Measurements from ENCODE around the gene RREB1. TPM values are rescaled to one million over a fixed set of nuclear protein-coding genes. Genes with fewer than 3 reads are reported as not detected.

RREB1 gene
- polyA plus RNA-seq, 1 donor (not counting 4 experiments of a cell fraction or from before 2014, with no cell fraction given) = 6.1 TPM

DNA sequence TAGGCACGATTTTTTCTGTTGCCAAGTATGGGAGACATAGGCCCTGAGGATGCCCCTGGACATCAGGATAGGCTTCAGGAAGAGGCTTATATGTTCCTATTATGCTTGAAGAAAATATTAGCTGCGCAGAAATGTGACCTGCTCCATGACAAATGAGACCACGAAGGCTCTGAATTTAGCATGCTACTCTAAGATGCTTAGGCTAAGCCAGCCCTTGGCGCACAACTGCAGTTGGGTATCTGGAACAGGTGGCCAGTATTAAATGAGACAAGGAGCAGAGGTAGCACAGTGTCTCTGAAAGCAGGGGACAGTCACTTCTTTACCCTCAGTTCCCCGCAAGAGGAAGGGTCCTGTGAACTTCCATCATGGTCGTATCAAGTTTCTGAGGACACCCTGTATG, 90.0 kb downstream of the RREB1 start:
- Histone ChIP-seq H3K27ac (ENCODE audit: control insufficient read depth, insufficient read depth, low read length) (no peak overlapping the region), H3K4me2 (ENCODE audit: control insufficient read depth, extremely low read depth, insufficient read depth, low read depth, low read length) (no peak overlapping the region), H3K9ac (ENCODE audit: control insufficient read depth, extremely low read depth, insufficient read depth, low read length) (no peak overlapping the region), H3K4me1 (ENCODE audit: control insufficient read depth, extremely low read depth, insufficient read depth, low read length) (peaks cover 29% of the 10 kb centered on the region), H2AFZ (ENCODE audit: control insufficient read depth, low read length) (no peak overlapping the region), H3K9me1 (ENCODE audit: control insufficient read depth, extremely low read depth, insufficient read depth, low read length) (peaks cover 4% of the 10 kb centered on the region), H3K36me3 (ENCODE audit: control insufficient read depth in 2 of 2, extremely low read depth in 1 of 2, insufficient read depth in 2 of 2, low read length in 2 of 2) (peaks cover 10 to 38% of the 10 kb centered on the region in 2 experiments), H3K27me3 (ENCODE audit: control insufficient read depth, extremely low read depth, insufficient read depth, low read length) (no peaks in the 10 kb centered on the region), H3K9me3 (ENCODE audit: control insufficient read depth, low read depth, low read length) (no peaks in the 10 kb centered on the region), H4K20me1 (ENCODE audit: control insufficient read depth, extremely low read depth, insufficient read depth, low read length) (peaks cover 3% of the 10 kb centered on the region), H3K79me2 (ENCODE audit: control insufficient read depth, insufficient read depth, low read length) (peaks cover 55% of the 10 kb centered on the region), H3K4me3 (ENCODE audit: control insufficient read depth in 2 of 3, extremely low read depth in 1 of 3, insufficient read depth in 2 of 3, low read depth in 1 of 3, low read length in 3 of 3) (no peak overlapping the region)
- DNase-seq (ENCODE audit: low read depth, low spot score) (no peak), FAIRE-seq (no peak)
- dilution Hi-C loops (cut with MboI; ENCODE audit: extremely low pct_ligation_motif_present, low sequenced_read_pairs) = no loop called here
- TF ChIP-seq, protein P1, sequence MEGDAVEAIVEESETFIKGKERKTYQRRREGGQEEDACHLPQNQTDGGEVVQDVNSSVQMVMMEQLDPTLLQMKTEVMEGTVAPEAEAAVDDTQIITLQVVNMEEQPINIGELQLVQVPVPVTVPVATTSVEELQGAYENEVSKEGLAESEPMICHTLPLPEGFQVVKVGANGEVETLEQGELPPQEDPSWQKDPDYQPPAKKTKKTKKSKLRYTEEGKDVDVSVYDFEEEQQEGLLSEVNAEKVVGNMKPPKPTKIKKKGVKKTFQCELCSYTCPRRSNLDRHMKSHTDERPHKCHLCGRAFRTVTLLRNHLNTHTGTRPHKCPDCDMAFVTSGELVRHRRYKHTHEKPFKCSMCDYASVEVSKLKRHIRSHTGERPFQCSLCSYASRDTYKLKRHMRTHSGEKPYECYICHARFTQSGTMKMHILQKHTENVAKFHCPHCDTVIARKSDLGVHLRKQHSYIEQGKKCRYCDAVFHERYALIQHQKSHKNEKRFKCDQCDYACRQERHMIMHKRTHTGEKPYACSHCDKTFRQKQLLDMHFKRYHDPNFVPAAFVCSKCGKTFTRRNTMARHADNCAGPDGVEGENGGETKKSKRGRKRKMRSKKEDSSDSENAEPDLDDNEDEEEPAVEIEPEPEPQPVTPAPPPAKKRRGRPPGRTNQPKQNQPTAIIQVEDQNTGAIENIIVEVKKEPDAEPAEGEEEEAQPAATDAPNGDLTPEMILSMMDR (optimal IDR thresholded peaks at IDR 0.05 in 1 of 3, IDR thresholded peaks at IDR 0.05 in 1 of 3, conservative IDR thresholded peaks at IDR 0.05 in 1 of 3; ENCODE audit: extremely low read depth in 1 of 3, insufficient read depth in 2 of 3, low read length in 3 of 3) = no peak
- TF ChIP-seq EZH2 (IDR thresholded peaks at IDR 0.05; ENCODE audit: low read length) = no peak

GRCh38 chr6:7198833-7199800, 91.4 kb downstream of the RREB1 start:
- DNase-seq (ENCODE audit: low read depth, low spot score) (no peak), FAIRE-seq (no peak)
- dilution Hi-C loops (cut with MboI; ENCODE audit: extremely low pct_ligation_motif_present, low sequenced_read_pairs) = no loop called here
- Histone ChIP-seq H3K9me3 (ENCODE audit: control insufficient read depth, low read depth, low read length) (no peaks in the 10 kb centered on the region), H3K9me1 (ENCODE audit: control insufficient read depth, extremely low read depth, insufficient read depth, low read length) (peaks cover 4% of the 10 kb centered on the region), H3K36me3 (ENCODE audit: control insufficient read depth in 2 of 2, extremely low read depth in 1 of 2, insufficient read depth in 2 of 2, low read length in 2 of 2) (peaks cover 20 to 33% of the 10 kb centered on the region in 2 experiments), H3K27ac (ENCODE audit: control insufficient read depth, insufficient read depth, low read length) (peak overlapping the region; percentile 9), H3K27me3 (ENCODE audit: control insufficient read depth, extremely low read depth, insufficient read depth, low read length) (no peaks in the 10 kb centered on the region), H3K9ac (ENCODE audit: control insufficient read depth, extremely low read depth, insufficient read depth, low read length) (no peak overlapping the region), H2AFZ (ENCODE audit: control insufficient read depth, low read length) (no peak overlapping the region), H3K79me2 (ENCODE audit: control insufficient read depth, insufficient read depth, low read length) (peaks cover 50% of the 10 kb centered on the region), H3K4me1 (ENCODE audit: control insufficient read depth, extremely low read depth, insufficient read depth, low read length) (peaks cover 29% of the 10 kb centered on the region), H3K4me2 (ENCODE audit: control insufficient read depth, extremely low read depth, insufficient read depth, low read depth, low read length) (no peak overlapping the region), H3K4me3 (ENCODE audit: control insufficient read depth in 2 of 3, extremely low read depth in 1 of 3, insufficient read depth in 2 of 3, low read depth in 1 of 3, low read length in 3 of 3) (no peak overlapping the region), H4K20me1 (ENCODE audit: control insufficient read depth, extremely low read depth, insufficient read depth, low read length) (peaks cover 3% of the 10 kb centered on the region)
- TF ChIP-seq, protein P1 (optimal IDR thresholded peaks at IDR 0.05 in 1 of 3, IDR thresholded peaks at IDR 0.05 in 1 of 3, conservative IDR thresholded peaks at IDR 0.05 in 1 of 3; ENCODE audit: extremely low read depth in 1 of 3, insufficient read depth in 2 of 3, low read length in 3 of 3) = no peak
- no peak for TF ChIP-seq EZH2 (IDR thresholded peaks at IDR 0.05; ENCODE audit: low read length)

Measured in keratinocyte (primary cell).